Activated CD4-positive, alpha-beta T cell treated with anti-CD3 and anti-CD28 coated beads, Interleukin-2, amount 10 ng/mL, durations not matched to agents 24 days and 14 days (primary cell): ENCODE measurements around the gene KRTAP5-1. TPM values are rescaled to one million over a fixed set of nuclear protein-coding genes. Genes with fewer than 3 reads are reported as not detected.
"Not testable (repeated sequence)": the region's sequence is repeated elsewhere in the genome, so short reads cannot be mapped to it uniquely, and the experiment has no call there.

Source experiments
- DNase-seq: peaks from one replicate; pipeline ENCODE4 v3.0.0; 2022
- H3K27ac Mint-ChIP-seq: one replicate; pipeline ENCODE4 v1.8.0; 2022; ENCODE audit warnings: mild to moderate bottlenecking, mixed read lengths
- H3K27me3 Mint-ChIP-seq: one replicate; pipeline ENCODE4 v1.8.0; 2022; ENCODE audit warnings: mixed read lengths
- H3K36me3 Mint-ChIP-seq: one replicate; pipeline ENCODE4 v1.8.0; 2022; ENCODE audit warnings: low read depth, mild to moderate bottlenecking, mixed read lengths
- H3K4me1 Mint-ChIP-seq: one replicate; pipeline ENCODE4 v1.8.0; 2021; ENCODE audit warnings: mixed read lengths
- H3K4me3 Mint-ChIP-seq: one replicate; pipeline ENCODE4 v1.8.0; 2022; ENCODE audit warnings: mild to moderate bottlenecking, moderate library complexity, mixed read lengths
- H3K9me3 Mint-ChIP-seq: one replicate; pipeline ENCODE4 v1.8.0; 2021; ENCODE audit warnings: mixed read lengths
- intact Hi-C: fragments of 100-400 bp; cut with micrococcal nuclease; formaldehyde crosslinking; loops from one replicate; pipeline ENCODE4 v1.15.1; 2023
- total RNA-seq: library from RNA; stranded (reverse); gene quantifications from 2 replicates; pipeline ENCODE4 v1.2.3, GENCODE V29; 2022

KRTAP5-1 gene, protein sequence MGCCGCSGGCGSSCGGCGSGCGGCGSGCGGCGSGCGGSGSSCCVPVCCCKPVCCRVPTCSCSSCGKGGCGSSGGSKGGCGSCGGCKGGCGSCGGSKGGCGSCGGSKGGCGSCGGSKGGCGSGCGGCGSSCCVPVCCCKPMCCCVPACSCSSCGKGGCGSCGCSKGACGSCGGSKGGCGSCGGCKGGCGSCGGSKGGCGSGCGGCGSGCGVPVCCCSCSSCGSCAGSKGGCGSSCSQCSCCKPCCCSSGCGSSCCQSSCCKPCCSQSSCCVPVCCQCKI
- total RNA-seq = not detected in 2 replicates

DNA sequence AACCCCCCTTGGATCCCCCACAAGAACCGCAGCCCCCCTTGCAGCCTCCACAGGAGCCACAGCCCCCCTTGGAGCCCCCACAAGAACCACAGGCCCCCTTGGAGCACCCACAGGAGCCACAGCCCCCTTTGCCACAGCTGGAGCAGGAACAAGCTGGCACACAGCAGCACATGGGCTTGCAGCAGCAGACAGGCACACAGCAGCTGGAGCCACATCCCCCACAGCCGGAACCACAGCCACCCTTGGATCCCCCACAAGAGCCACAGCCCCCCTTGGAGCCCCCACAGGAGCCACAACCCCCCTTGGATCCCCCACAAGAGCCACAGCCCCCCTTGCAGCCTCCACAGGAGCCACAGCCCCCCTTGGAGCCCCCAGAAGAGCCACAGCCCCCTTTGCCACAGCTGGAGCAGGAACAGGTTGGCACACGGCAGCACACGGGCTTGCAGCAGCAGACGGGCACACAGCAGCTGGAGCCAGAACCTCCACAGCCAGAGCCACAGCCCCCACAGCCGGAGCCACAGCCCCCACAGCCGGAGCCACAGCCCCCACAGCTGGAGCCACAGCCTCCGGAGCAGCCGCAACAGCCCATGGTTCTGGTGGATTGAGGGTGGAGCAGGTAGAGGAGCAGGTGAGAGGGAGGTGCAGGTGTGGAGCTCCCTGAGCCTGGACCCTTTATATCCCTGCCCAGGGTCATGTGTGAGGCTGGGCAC lies at the start of gene KRTAP5-1:
TSS of gene KRTAP5-1 (minus strand) at position 623 of the 710 bp plus-strand sequence. CDS start at position 589, 34 bp downstream.
- H3K36me3 Mint-ChIP-seq, H3K27ac Mint-ChIP-seq, H3K9me3 Mint-ChIP-seq, DNase-seq, H3K4me3 Mint-ChIP-seq, intact Hi-C loops, H3K4me1 Mint-ChIP-seq: not testable (repeated sequence)
- H3K27me3 Mint-ChIP-seq = peaks cover 12% of the 10 kb centered on the region

DNA sequence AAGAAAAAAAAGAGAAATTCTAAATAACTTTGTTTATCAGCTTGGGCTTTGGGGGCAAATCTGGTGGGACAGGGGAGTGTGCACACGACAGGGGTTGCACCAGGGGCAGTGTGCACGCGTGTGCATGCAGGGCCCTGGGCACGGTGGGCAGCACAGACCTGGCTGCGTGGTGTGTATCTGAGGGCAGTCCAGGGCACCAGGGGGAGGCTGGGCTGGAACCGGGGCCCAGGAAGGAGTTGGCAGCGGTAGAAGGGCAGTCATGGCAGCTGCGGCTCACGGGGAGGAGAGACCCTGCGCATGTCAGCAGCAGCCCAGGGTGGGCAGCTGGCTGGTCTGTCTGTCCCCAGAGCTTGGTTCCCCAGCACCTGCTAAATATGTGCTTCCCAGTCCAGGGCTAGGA lies 48.8 kb upstream of the KRTAP5-1 start:
- H3K27me3 Mint-ChIP-seq = peaks cover 6% of the 10 kb centered on the region
- no peaks in the 10 kb centered on the region for H3K9me3 Mint-ChIP-seq
- no peak overlapping the region for H3K27ac Mint-ChIP-seq
- H3K4me3 Mint-ChIP-seq = no peak overlapping the region
- intact Hi-C loops = no loop called here
- DNase-seq = no peak
- peaks cover 1% of the 10 kb centered on the region for H3K4me1 Mint-ChIP-seq
- H3K36me3 Mint-ChIP-seq = no peaks in the 10 kb centered on the region

- Mint-ChIP-seq H3K27ac (no peak overlapping the region), H3K27me3 (peaks cover 12% of the 10 kb centered on the region), H3K9me3 (no peaks in the 10 kb centered on the region), H3K4me3 (no peak overlapping the region), H3K4me1 (peaks cover 3% of the 10 kb centered on the region), H3K36me3 (no peaks in the 10 kb centered on the region)
- DNase-seq = no peak
- intact Hi-C loops = no loop called here
Measured at GRCh38 chr11:1632053-1632714, 47.1 kb upstream of the KRTAP5-1 start.

- intact Hi-C loops = no loop called here
- no peak for DNase-seq
- Mint-ChIP-seq H3K36me3 (no peaks in the 10 kb centered on the region), H3K4me3 (no peak overlapping the region), H3K9me3 (no peaks in the 10 kb centered on the region), H3K4me1 (peaks cover 3% of the 10 kb centered on the region), H3K27ac (no peak overlapping the region), H3K27me3 (peaks cover 15% of the 10 kb centered on the region)
Measured at GRCh38 chr11:1631066-1631568, 46.0 kb upstream of the KRTAP5-1 start.

GRCh38 chr11:1630271-1630670 lies 45.2 kb upstream of the KRTAP5-1 start:
- Mint-ChIP-seq H3K27ac (no peak overlapping the region), H3K36me3 (no peaks in the 10 kb centered on the region), H3K9me3 (no peaks in the 10 kb centered on the region), H3K4me3 (no peak overlapping the region), H3K4me1 (peaks cover 3% of the 10 kb centered on the region), H3K27me3 (peaks cover 17% of the 10 kb centered on the region)
- DNase-seq = no peak
- intact Hi-C loops = no loop called here

- Mint-ChIP-seq H3K4me3 (no peak within 1 kb of the TSS), H3K27ac (no peak within 1 kb of the TSS), H3K36me3 (no peaks in the 10 kb centered on the region), H3K27me3 (peaks cover 17% of the 10 kb centered on the region), H3K4me1 (peaks cover 3% of the 10 kb centered on the region), H3K9me3 (no peaks in the 10 kb centered on the region)
- DNase-seq = no peak
- intact Hi-C loops = no loop called here
Measured at GRCh38 chr11:1629326-1630185, 44.5 kb upstream of the KRTAP5-1 start, which contains the start of gene KRTAP5-5. KRTAP5-5 (plus strand) TSS chr11:1629775; CDS start chr11:1629841, 66 bp downstream.

- peak; percentile 87 for DNase-seq
- H3K4me3 Mint-ChIP-seq = no peak overlapping the region
- intact Hi-C loops = no loop called here
- peaks cover 17% of the 10 kb centered on the region for H3K27me3 Mint-ChIP-seq
- no peak overlapping the region for H3K27ac Mint-ChIP-seq
- no peaks in the 10 kb centered on the region for H3K9me3 Mint-ChIP-seq
- peaks cover 3% of the 10 kb centered on the region for H3K4me1 Mint-ChIP-seq
- H3K36me3 Mint-ChIP-seq = no peaks in the 10 kb centered on the region
Measured at GRCh38 chr11:1628506-1629325, 43.6 kb upstream of the KRTAP5-1 start.

GRCh38 chr11:1625541-1625940 lies 40.5 kb upstream of the KRTAP5-1 start:
- no peak overlapping the region for H3K27ac Mint-ChIP-seq
- peaks cover 3% of the 10 kb centered on the region for H3K4me1 Mint-ChIP-seq
- intact Hi-C loops = no loop called here
- no peak overlapping the region for H3K4me3 Mint-ChIP-seq
- H3K36me3 Mint-ChIP-seq = no peaks in the 10 kb centered on the region
- H3K9me3 Mint-ChIP-seq = no peaks in the 10 kb centered on the region
- DNase-seq = no peak
- H3K27me3 Mint-ChIP-seq = peaks cover 16% of the 10 kb centered on the region

DNA sequence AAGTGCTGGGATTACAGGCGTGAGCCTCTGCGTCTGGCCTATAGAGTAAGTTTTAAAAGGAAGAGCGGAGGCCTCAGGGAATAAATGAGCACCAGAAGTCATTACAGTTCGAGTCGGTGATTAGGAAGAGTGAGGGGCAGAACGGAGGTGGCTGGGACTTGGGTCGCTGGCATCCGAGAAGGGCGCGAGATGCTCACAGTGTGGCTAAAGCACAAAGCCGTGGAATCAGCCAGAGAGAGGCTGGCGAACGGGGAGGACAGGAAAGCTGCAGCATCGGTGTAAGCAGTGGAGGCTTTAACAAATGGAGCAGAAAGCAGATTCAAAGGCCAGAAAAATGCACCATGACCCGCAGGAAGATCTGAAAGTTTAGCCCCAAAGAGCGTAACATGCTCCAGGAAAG lies 39.5 kb upstream of the KRTAP5-1 start:
- intact Hi-C loops = no loop called here
- Mint-ChIP-seq H3K9me3 (no peaks in the 10 kb centered on the region), H3K4me1 (peaks cover 3% of the 10 kb centered on the region), H3K4me3 (no peak overlapping the region), H3K27me3 (peaks cover 15% of the 10 kb centered on the region), H3K27ac (no peak overlapping the region), H3K36me3 (no peaks in the 10 kb centered on the region)
- no peak for DNase-seq

DNA sequence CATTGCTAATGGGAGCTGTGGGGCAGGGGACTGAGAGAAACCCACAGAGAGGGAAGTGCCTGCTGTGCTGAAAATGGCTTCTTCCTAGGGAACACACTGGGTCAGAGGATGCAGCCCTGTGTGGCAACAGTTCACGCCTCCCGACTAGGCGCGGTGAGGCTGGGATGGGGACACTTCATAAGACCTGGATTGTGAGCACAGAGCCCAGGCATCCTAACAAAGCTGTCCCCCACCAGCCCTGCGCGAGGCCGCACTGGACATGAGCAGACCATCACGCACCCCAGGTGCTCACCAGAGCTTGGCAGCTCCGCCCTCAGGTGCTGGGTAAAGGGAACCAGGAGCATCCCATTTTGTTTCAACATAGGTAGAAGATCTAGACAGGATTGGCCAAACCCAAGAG lies 38.6 kb upstream of the KRTAP5-1 start:
- no peak overlapping the region for H3K4me3 Mint-ChIP-seq
- H3K4me1 Mint-ChIP-seq = peaks cover 4% of the 10 kb centered on the region
- H3K36me3 Mint-ChIP-seq = no peaks in the 10 kb centered on the region
- H3K27me3 Mint-ChIP-seq = peaks cover 10% of the 10 kb centered on the region
- H3K9me3 Mint-ChIP-seq = no peaks in the 10 kb centered on the region
- no peak overlapping the region for H3K27ac Mint-ChIP-seq
- no peak for DNase-seq
- intact Hi-C loops = no loop called here

GRCh38 chr11:1622086-1622485 lies 37.0 kb upstream of the KRTAP5-1 start, which contains the start of gene KRTAP5-4:
KRTAP5-4 (minus strand) TSS chr11:1622138; CDS start chr11:1622093, 45 bp downstream.
- intact Hi-C loops = no loop called here
- DNase-seq = no peak
- Mint-ChIP-seq H3K4me3 (no peak within 1 kb of the TSS), H3K4me1 (peaks cover 4% of the 10 kb centered on the region), H3K9me3 (no peaks in the 10 kb centered on the region), H3K27ac (no peak within 1 kb of the TSS), H3K27me3 (peaks cover 4% of the 10 kb centered on the region), H3K36me3 (no peaks in the 10 kb centered on the region)

DNA sequence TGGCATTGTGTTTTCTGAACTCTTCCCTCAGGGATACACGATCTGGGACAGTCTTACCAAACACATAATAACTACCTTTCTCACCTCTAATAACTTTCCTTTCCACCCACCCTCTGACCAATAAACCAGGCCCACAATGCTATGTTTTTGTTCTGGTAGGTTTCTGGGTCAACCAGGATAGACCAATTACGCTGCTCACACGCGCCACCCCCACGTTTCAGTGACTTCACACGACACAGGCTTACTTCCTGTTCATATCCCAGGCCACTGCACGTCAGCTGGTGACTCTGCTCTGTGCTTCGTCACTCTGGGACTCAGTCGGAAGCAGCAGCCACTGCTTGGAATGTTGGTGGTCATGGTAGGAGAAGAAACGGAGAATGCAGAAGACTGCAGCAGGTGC lies 34.4 kb upstream of the KRTAP5-1 start:
- no peaks in the 10 kb centered on the region for H3K9me3 Mint-ChIP-seq
- H3K27me3 Mint-ChIP-seq = peaks cover 5% of the 10 kb centered on the region
- H3K4me3 Mint-ChIP-seq = no peak overlapping the region
- H3K36me3 Mint-ChIP-seq = no peaks in the 10 kb centered on the region
- H3K4me1 Mint-ChIP-seq = peaks cover 4% of the 10 kb centered on the region
- intact Hi-C loops = no loop called here
- DNase-seq = no peak
- H3K27ac Mint-ChIP-seq = no peak overlapping the region

- H3K27me3 Mint-ChIP-seq = peaks cover 5% of the 10 kb centered on the region
Measured at GRCh38 chr11:1618231-1618630, 33.1 kb upstream of the KRTAP5-1 start.

More at GRCh38 chr11:1618231-1618630, 33.1 kb upstream of the KRTAP5-1 start:
- H3K4me3 Mint-ChIP-seq = no peak overlapping the region
- peaks cover 4% of the 10 kb centered on the region for H3K4me1 Mint-ChIP-seq
- DNase-seq = no peak
- H3K36me3 Mint-ChIP-seq = no peaks in the 10 kb centered on the region
- H3K27ac Mint-ChIP-seq = no peak overlapping the region
- intact Hi-C loops = no loop called here
- H3K9me3 Mint-ChIP-seq = no peaks in the 10 kb centered on the region
